Chondrocyte (in vitro differentiated cells): ENCODE measurements around the gene LRATD1. TPM values are rescaled to one million over a fixed set of nuclear protein-coding genes. Genes with fewer than 3 reads are reported as not detected.

Experiments
- DNase-seq: peaks from one replicate; pipeline ENCODE4 v3.0.0; 2021; ENCODE audit warnings: mixed read lengths, low spot score
- H3K27ac Mint-ChIP-seq: one replicate; pipeline ENCODE4 v1.8.0; 2021; ENCODE audit warnings: mild to moderate bottlenecking, moderate library complexity, mixed read lengths; ENCODE audit not compliant: unreplicated experiment
- H3K27me3 Mint-ChIP-seq: 2 replicates; pipeline ENCODE4 v1.8.0; 2021; ENCODE audit warnings: low read depth, mixed read lengths
- H3K36me3 Mint-ChIP-seq: 2 replicates; pipeline ENCODE4 v1.8.0; 2021; ENCODE audit warnings: low read depth, mixed read lengths
- H3K4me1 Mint-ChIP-seq: 2 replicates; pipeline ENCODE4 v1.8.0; 2021; ENCODE audit warnings: low read depth, mild to moderate bottlenecking, mixed read lengths
- H3K4me3 Mint-ChIP-seq: one replicate; pipeline ENCODE4 v1.8.0; 2021; ENCODE audit warnings: mild to moderate bottlenecking, moderate library complexity, mixed read lengths; ENCODE audit not compliant: unreplicated experiment
- H3K9me3 Mint-ChIP-seq: 2 replicates; pipeline ENCODE4 v1.8.0; 2021; ENCODE audit warnings: low read depth, mixed read lengths
- total RNA-seq: library from RNA; stranded (reverse); gene quantifications from 3 replicates; pipeline ENCODE4 v1.2.1, GENCODE V29; 2021
- TF ChIP-seq, protein P1 (sequence below): fragments of 200-600 bp; sonication (generic); IDR thresholded peaks from 2 replicates; pipeline ENCODE4 v1.5.0; 2021; ENCODE audit warnings: antibody characterized with exemption, mild to moderate bottlenecking, moderate library complexity

The LRATD1 gene
- total RNA-seq, 1 donor from 2014 or later, result not detected

DNA sequence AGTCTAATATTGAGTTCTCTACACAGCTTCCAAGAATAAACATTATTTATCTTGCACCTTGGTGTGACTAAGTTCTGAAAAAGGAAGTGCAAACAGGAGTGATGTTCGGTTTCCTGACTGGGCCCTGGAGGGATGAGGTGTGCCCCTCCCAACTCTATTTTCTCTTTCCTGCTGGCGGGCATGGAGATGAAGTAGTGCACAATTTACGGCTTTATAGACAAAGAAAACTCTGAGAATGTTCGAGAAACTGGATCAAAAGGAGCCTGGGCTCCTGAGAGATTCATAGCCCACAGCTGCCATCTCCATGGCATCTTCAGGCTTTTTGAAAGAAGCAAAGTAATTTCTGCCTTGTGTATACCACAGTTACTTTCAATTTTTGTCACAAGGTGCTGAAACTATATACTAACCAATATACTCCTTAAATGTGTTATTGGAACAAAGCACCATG, 22.3 kb downstream of the LRATD1 start:
- H3K4me3 Mint-ChIP-seq, result no peak overlapping the region
- no peaks in the 10 kb centered on the region for H3K9me3 Mint-ChIP-seq
- no peaks in the 10 kb centered on the region for H3K36me3 Mint-ChIP-seq
- H3K27me3 Mint-ChIP-seq, result peaks cover 2% of the 10 kb centered on the region
- H3K4me1 Mint-ChIP-seq, result no peaks in the 10 kb centered on the region
- no peak overlapping the region for H3K27ac Mint-ChIP-seq
- DNase-seq, result no peak
- TF ChIP-seq, protein P1, sequence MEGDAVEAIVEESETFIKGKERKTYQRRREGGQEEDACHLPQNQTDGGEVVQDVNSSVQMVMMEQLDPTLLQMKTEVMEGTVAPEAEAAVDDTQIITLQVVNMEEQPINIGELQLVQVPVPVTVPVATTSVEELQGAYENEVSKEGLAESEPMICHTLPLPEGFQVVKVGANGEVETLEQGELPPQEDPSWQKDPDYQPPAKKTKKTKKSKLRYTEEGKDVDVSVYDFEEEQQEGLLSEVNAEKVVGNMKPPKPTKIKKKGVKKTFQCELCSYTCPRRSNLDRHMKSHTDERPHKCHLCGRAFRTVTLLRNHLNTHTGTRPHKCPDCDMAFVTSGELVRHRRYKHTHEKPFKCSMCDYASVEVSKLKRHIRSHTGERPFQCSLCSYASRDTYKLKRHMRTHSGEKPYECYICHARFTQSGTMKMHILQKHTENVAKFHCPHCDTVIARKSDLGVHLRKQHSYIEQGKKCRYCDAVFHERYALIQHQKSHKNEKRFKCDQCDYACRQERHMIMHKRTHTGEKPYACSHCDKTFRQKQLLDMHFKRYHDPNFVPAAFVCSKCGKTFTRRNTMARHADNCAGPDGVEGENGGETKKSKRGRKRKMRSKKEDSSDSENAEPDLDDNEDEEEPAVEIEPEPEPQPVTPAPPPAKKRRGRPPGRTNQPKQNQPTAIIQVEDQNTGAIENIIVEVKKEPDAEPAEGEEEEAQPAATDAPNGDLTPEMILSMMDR, result no peak

- H3K4me1 Mint-ChIP-seq, result no peaks in the 10 kb centered on the region
- H3K4me3 Mint-ChIP-seq, result no peak overlapping the region
- no peaks in the 10 kb centered on the region for H3K36me3 Mint-ChIP-seq
- no peaks in the 10 kb centered on the region for H3K9me3 Mint-ChIP-seq
- peaks cover 2% of the 10 kb centered on the region for H3K27me3 Mint-ChIP-seq
- TF ChIP-seq, protein P1, result no peak
- no peak for DNase-seq
- H3K27ac Mint-ChIP-seq, result no peak overlapping the region
Observed at GRCh38 chr2:14656146-14656545, 23.6 kb downstream of the LRATD1 start.

DNA sequence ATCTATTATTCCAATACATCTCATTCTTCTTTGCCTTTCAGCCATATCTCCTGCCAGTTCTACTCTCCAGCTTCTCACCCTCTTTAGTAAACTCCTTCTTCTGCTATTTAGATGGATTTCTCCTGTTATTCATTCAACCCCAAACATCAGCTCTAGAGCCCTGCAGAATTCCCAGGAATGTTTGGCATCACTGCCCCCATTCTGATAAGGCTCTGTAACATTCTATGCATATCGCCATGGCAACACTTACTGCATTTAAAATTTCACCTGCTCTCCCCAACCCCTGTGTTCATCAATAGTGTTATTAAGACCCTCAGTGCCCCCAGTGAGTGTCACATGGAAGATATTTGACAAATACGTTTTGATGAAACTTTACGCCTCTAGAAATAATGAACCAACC, 28.6 kb downstream of the LRATD1 start:
- Mint-ChIP-seq H3K9me3 (no peaks in the 10 kb centered on the region), H3K27me3 (no peaks in the 10 kb centered on the region), H3K4me3 (no peak overlapping the region), H3K4me1 (no peaks in the 10 kb centered on the region), H3K27ac (no peak overlapping the region), H3K36me3 (no peaks in the 10 kb centered on the region)
- DNase-seq, result no peak
- TF ChIP-seq, protein P1, result no peak

DNA sequence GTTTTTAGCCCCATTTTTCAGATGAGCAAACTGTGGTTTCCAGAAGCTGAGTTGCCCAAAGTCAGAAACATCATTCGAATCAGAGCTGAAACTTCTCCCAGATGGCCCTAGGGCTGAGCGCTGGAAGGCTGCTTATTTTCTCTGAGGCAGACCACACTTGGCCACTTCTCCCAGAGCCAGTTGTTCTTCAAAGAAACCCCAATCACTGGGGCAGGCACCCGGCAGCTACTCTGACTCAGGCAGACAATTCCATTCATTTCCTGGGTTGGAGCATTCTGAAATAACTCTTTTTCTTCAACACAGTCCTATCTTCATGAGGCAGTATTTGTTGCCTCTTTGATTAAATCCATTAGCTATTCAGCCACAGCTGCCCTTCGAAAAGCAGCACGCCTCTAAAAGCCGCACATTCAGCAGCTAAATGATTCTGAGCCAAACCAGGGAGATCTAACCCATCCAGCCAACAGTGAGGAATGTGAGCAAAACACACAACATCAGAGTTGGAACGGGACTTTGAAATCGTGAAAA, 40.9 kb downstream of the LRATD1 start:
- Mint-ChIP-seq H3K4me3 (no peak overlapping the region), H3K4me1 (no peaks in the 10 kb centered on the region), H3K27me3 (peaks cover 2% of the 10 kb centered on the region), H3K36me3 (no peaks in the 10 kb centered on the region), H3K9me3 (peaks cover 3% of the 10 kb centered on the region), H3K27ac (no peak overlapping the region)
- TF ChIP-seq, protein P1, result no peak
- no peak for DNase-seq

- Mint-ChIP-seq H3K27me3 (no peaks in the 10 kb centered on the region), H3K27ac (no peak overlapping the region), H3K9me3 (peaks cover 3% of the 10 kb centered on the region), H3K36me3 (no peaks in the 10 kb centered on the region), H3K4me3 (no peak overlapping the region), H3K4me1 (no peaks in the 10 kb centered on the region)
- TF ChIP-seq, protein P1, result no peak
- DNase-seq, result no peak
Observed at GRCh38 chr2:14675489-14675888, 43.0 kb downstream of the LRATD1 start.
